H9 (cell line): ENCODE data around the gene RADIL. TPM values are rescaled to one million over a fixed set of nuclear protein-coding genes. Genes with fewer than 3 reads are reported as not detected.

Experiments used
- DNase-seq: peaks from one replicate; pipeline ENCODE4 v3.0.0-alpha.2; 2017
- H2AFZ ChIP-seq: one replicate; pipeline ENCODE4 v1.6.1; 2013; ENCODE audit warnings: mild to moderate bottlenecking, low read length, control low read depth, moderate library complexity
- H2AK5ac ChIP-seq: 2 replicates; pipeline ENCODE4 v1.6.1; 2013; ENCODE audit warnings: low read length, control low read depth, mixed read lengths; ENCODE audit not compliant: insufficient read length
- H2BK120ac ChIP-seq: one replicate; pipeline ENCODE4 v1.6.1; 2013; ENCODE audit warnings: low read depth, mild to moderate bottlenecking, low read length, control low read depth, inconsistent platforms; ENCODE audit not compliant: poor library complexity, severe bottlenecking
- H2BK12ac ChIP-seq: 2 replicates; pipeline ENCODE4 v1.6.1; 2013; ENCODE audit warnings: low read length, control low read depth, mixed read lengths, low read depth; ENCODE audit not compliant: insufficient read length
- H2BK15ac ChIP-seq: 2 replicates; pipeline ENCODE4 v1.6.1; 2013; ENCODE audit warnings: low read depth, low read length, control low read depth
- H2BK20ac ChIP-seq: one replicate; pipeline ENCODE4 v1.6.1; 2013; ENCODE audit warnings: low read depth, mild to moderate bottlenecking, low read length, control low read depth, inconsistent platforms; ENCODE audit not compliant: poor library complexity, severe bottlenecking
- H2BK5ac ChIP-seq: 2 replicates; pipeline ENCODE4 v1.6.1; 2013; ENCODE audit warnings: low read length, control low read depth, mixed read lengths; ENCODE audit not compliant: insufficient read length
- H3K14ac ChIP-seq: 2 replicates; pipeline ENCODE4 v1.6.1; 2013; ENCODE audit warnings: low read length, control low read depth; ENCODE audit not compliant: insufficient read depth
- H3K18ac ChIP-seq: 2 replicates; pipeline ENCODE4 v1.6.1; 2013; ENCODE audit warnings: low read depth, mild to moderate bottlenecking, mixed read lengths, low read length, control low read depth; ENCODE audit not compliant: insufficient read length
- H3K23ac ChIP-seq: 2 replicates; pipeline ENCODE4 v1.6.1; 2013; ENCODE audit warnings: low read length, control low read depth, mixed read lengths, low read depth; ENCODE audit not compliant: insufficient read length
- H3K23me2 ChIP-seq: 2 replicates; pipeline ENCODE4 v1.6.1; 2013; ENCODE audit warnings: low read depth, mild to moderate bottlenecking, mixed read lengths, low read length, control low read depth; ENCODE audit not compliant: insufficient read length, poor library complexity, severe bottlenecking
- H3K27ac ChIP-seq: 2 replicates; pipeline ENCODE4 v1.5.1; 2013; ENCODE audit warnings: low read length, control low read depth, mixed read lengths, low read depth; ENCODE audit not compliant: insufficient read length
- H3K27me3 ChIP-seq: 2 replicates; pipeline ENCODE4 v1.6.1; 2013; ENCODE audit warnings: low read length, control low read depth, inconsistent platforms; ENCODE audit not compliant: insufficient read depth
- H3K4ac ChIP-seq: 2 replicates; pipeline ENCODE4 v1.6.1; 2013; ENCODE audit warnings: low read depth, mild to moderate bottlenecking, control low read depth, inconsistent platforms, low read length, moderate library complexity
- H3K4me1 ChIP-seq: 2 replicates; pipeline ENCODE4 v1.6.1; 2013; ENCODE audit warnings: low read length, control low read depth, inconsistent platforms; ENCODE audit not compliant: insufficient read depth
- H3K4me2 ChIP-seq: 2 replicates; pipeline ENCODE4 v1.6.1; 2013; ENCODE audit warnings: low read length, control low read depth, mixed read lengths; ENCODE audit not compliant: insufficient read length, insufficient read depth
- H3K56ac ChIP-seq: 2 replicates; pipeline ENCODE4 v1.6.1; 2013; ENCODE audit warnings: low read depth, mild to moderate bottlenecking, mixed read lengths, low read length, control low read depth; ENCODE audit not compliant: insufficient read length
- H3K79me1 ChIP-seq: 2 replicates; pipeline ENCODE4 v1.6.1; 2013; ENCODE audit warnings: low read depth, mild to moderate bottlenecking, moderate library complexity, low read length, control low read depth, inconsistent platforms; ENCODE audit not compliant: insufficient read depth, poor library complexity, severe bottlenecking
- H3K79me2 ChIP-seq: 2 replicates; pipeline ENCODE4 v1.6.1; 2013; ENCODE audit warnings: low read length, control low read depth, inconsistent platforms; ENCODE audit not compliant: insufficient read depth
- H3K9ac ChIP-seq: 2 replicates; pipeline ENCODE4 v1.6.1; 2013; ENCODE audit warnings: low read length, control low read depth, mixed read lengths; ENCODE audit not compliant: insufficient read length; ENCODE audit errors: extremely low read depth
- H3K9me3 ChIP-seq: one replicate; pipeline ENCODE4 v1.6.1; 2013; ENCODE audit warnings: low read depth, low read length, inconsistent platforms; ENCODE audit not compliant: control insufficient read depth
- H3T11ph ChIP-seq: one replicate; pipeline ENCODE4 v1.6.1; 2013; ENCODE audit warnings: mild to moderate bottlenecking, low read length, control low read depth, inconsistent platforms
- H4K20me1 ChIP-seq: one replicate; pipeline ENCODE4 v1.6.1; 2013; ENCODE audit not compliant: control insufficient read depth, insufficient read length, insufficient read depth
- H4K5ac ChIP-seq: 2 replicates; pipeline ENCODE4 v1.6.1; 2013; ENCODE audit warnings: low read depth, mild to moderate bottlenecking, mixed read lengths, low read length, control low read depth; ENCODE audit not compliant: insufficient read length
- H4K8ac ChIP-seq: replicated peaks from 2 replicates; pipeline ENCODE4 v1.6.1; 2013; ENCODE audit warnings: low read length, control low read depth, mixed read lengths, low read depth; ENCODE audit not compliant: insufficient read length
- H4K91ac ChIP-seq: 2 replicates; pipeline ENCODE4 v1.6.1; 2013; ENCODE audit warnings: low read depth, mild to moderate bottlenecking, moderate library complexity, mixed read lengths, low read length, control low read depth; ENCODE audit not compliant: insufficient read length
- H3K27ac Mint-ChIP-seq, 3 experiments: 2 replicates in 2 of 3; 3 replicates in 1 of 3; pipeline ENCODE4 v1.8.0; 2020 to 2021; ENCODE audit warnings: mixed read lengths in 3 of 3, mild to moderate bottlenecking in 1 of 3, moderate library complexity in 1 of 3
- H3K27me3 Mint-ChIP-seq: 2 replicates; pipeline ENCODE4 v1.8.0; 2021; ENCODE audit warnings: low read depth, mild to moderate bottlenecking, moderate library complexity, mixed read lengths
- H3K36me3 Mint-ChIP-seq, 3 experiments: 2 replicates in 2 of 3; 3 replicates in 1 of 3; pipeline ENCODE4 v1.8.0; 2020 to 2021; ENCODE audit warnings: low read depth in 3 of 3, mixed read lengths in 3 of 3; ENCODE audit not compliant: insufficient read depth in 1 of 3
- H3K4me1 Mint-ChIP-seq, 2 experiments: 2 replicates each; pipeline ENCODE4 v1.8.0; 2020; ENCODE audit warnings: mixed read lengths in 2 of 2
- H3K4me3 Mint-ChIP-seq, 2 experiments: 2 replicates in 1 of 2; 3 replicates in 1 of 2; pipeline ENCODE4 v1.8.0; 2020 to 2021; ENCODE audit warnings: mild to moderate bottlenecking in 2 of 2, mixed read lengths in 2 of 2, moderate library complexity in 1 of 2
- H3K9me3 Mint-ChIP-seq, 2 experiments: 2 replicates in 1 of 2; 3 replicates in 1 of 2; pipeline ENCODE4 v1.8.0; 2020; ENCODE audit warnings: mild to moderate bottlenecking in 2 of 2, mixed read lengths in 2 of 2, moderate library complexity in 1 of 2
- WGBS: extraction: QIAGEN DNeasy Blood & Tissue Kit; methylation state at CpG from one replicate; pipeline ENCODE4 v1.1.7; 2013; ENCODE audit warnings: missing lambda C conversion rate, low lambda C conversion rate, mixed read lengths; ENCODE audit not compliant: insufficient read length; ENCODE audit errors: extremely low coverage; 5-methylcytosine and 5-hydroxymethylcytosine counted together
- total RNA-seq: library from RNA; stranded (reverse); gene quantifications from 2 replicates; pipeline ENCODE4 v1.2.1, GENCODE V29; 2021
- TF ChIP-seq, protein P1 (sequence below): fragments of 200-600 bp; sonication (generic); conservative IDR thresholded peaks from 3 replicates; pipeline ENCODE4 v1.8.0; 2021; ENCODE audit warnings: antibody characterized with exemption, mild to moderate bottlenecking

RADIL gene
- total RNA-seq, 1 experiment from 2014 or later = 4.7 TPM

DNA sequence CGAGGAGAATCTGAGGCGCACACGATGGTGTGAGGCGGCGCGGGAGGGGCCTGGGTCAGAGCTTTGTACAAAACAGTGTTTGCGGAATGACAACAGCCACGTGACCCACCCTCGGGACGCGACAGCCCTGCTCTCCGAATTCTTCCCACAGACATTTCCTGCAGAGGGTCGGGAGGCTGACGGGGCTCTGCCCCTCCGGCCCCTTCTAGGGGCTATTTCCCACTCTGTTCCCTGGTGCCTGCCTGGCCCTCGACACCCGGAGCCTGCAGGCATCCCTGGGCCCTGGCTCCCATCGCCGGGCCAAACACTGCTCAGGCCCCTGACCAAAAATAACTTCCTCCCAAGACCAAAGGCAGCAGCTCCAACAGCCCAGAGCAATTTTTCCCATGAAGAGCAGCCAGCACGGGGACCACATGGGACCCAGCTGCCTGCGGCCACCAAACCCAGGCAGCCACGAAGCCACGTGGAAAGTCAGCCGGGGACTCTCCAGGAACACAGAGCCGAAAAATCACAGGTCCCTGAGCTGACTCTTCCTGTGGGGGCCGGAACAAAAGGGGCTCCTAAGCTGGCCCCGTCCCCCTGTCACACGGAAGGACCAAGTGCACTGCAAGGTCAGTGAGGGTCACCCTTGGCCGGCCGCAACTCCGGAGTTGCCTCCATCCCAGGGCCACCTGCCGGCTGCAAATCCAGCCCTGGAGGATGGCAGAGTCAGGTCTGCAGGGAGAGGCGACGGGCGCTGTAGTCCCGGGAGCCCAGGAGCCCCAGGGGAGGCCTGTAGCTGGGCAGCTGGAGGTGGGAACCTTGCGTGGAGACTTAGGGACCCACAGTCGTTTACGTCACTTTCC lies 63.7 kb downstream of the RADIL start:
- H3K4me1 Mint-ChIP-seq = no peaks in the 10 kb centered on the region
- Histone ChIP-seq H3K18ac (no peak overlapping the region), H3K9ac (no peak overlapping the region), H4K5ac (no peak overlapping the region), H3K9me3 (no peaks in the 10 kb centered on the region), H2BK5ac (no peak overlapping the region), H3K56ac (no peak overlapping the region), H3T11ph (no peak overlapping the region), H3K27me3 (no peaks in the 10 kb centered on the region), H4K8ac (no peak overlapping the region), H2BK15ac (no peak overlapping the region), H3K27ac (no peak overlapping the region), H3K14ac (no peak overlapping the region), H2BK12ac (no peak overlapping the region), H4K91ac (no peak overlapping the region), H3K23me2 (no peaks in the 10 kb centered on the region), H3K4me1 (no peaks in the 10 kb centered on the region), H2AK5ac (no peak overlapping the region), H3K79me1 (no peaks in the 10 kb centered on the region), H3K4ac (no peak overlapping the region), H4K20me1 (no peaks in the 10 kb centered on the region), H3K23ac (no peak overlapping the region), H2BK20ac (no peak overlapping the region), H3K79me2 (no peaks in the 10 kb centered on the region), H2AFZ (no peak overlapping the region), H2BK120ac (no peak overlapping the region), H3K4me2 (no peak overlapping the region)
- H3K36me3 Mint-ChIP-seq = no peaks in the 10 kb centered on the region; a peak in 1 of 7 replicates
- H3K4me3 Mint-ChIP-seq = no peak overlapping the region
- DNase-seq = peak; percentile 20
- no peaks in the 10 kb centered on the region; the same call in 1 of the 2 replicates for H3K27me3 Mint-ChIP-seq
- H3K9me3 Mint-ChIP-seq = no peaks in the 10 kb centered on the region
- no CpG with 5 or more reads among the region's 39 CpGs for WGBS
- H3K27ac Mint-ChIP-seq = peak overlapping the region in 1 of 3 experiments; percentile 74; a peak in 1 of 7 replicates
- TF ChIP-seq, protein P1, sequence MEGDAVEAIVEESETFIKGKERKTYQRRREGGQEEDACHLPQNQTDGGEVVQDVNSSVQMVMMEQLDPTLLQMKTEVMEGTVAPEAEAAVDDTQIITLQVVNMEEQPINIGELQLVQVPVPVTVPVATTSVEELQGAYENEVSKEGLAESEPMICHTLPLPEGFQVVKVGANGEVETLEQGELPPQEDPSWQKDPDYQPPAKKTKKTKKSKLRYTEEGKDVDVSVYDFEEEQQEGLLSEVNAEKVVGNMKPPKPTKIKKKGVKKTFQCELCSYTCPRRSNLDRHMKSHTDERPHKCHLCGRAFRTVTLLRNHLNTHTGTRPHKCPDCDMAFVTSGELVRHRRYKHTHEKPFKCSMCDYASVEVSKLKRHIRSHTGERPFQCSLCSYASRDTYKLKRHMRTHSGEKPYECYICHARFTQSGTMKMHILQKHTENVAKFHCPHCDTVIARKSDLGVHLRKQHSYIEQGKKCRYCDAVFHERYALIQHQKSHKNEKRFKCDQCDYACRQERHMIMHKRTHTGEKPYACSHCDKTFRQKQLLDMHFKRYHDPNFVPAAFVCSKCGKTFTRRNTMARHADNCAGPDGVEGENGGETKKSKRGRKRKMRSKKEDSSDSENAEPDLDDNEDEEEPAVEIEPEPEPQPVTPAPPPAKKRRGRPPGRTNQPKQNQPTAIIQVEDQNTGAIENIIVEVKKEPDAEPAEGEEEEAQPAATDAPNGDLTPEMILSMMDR = no peak
